ENCODE measurements around the gene CAMK4. TPM values are rescaled to one million over a fixed set of nuclear protein-coding genes. Genes with fewer than 3 reads are reported as not detected.
"Not testable (repeated sequence)": the region's sequence is repeated elsewhere in the genome, so short reads cannot be mapped to it uniquely, and the experiment has no call there.

The CAMK4 gene
- total and polyA plus RNA-seq, 9 of the 15 experiments (the other 6 are each of a cell fraction or from before 2014, with no cell fraction given): 0.35 TPM; not detected in 8

GRCh38 chr5:111410067-111410466, 185.9 kb downstream of the CAMK4 start:
- CTCF ChIA-PET (ENCODE audit: low intra/inter-chr PET ratio); POLR2A ChIA-PET; intact Hi-C loops (cut with micrococcal nuclease); H3K36me3 ChIP-seq (ENCODE audit: control insufficient read depth, insufficient read depth, low read length); H3K27ac ChIP-seq (ENCODE audit: extremely low read depth, low read depth, low read length); H3K4me3 ChIP-seq; H3K9me3 ChIP-seq (replicated peaks; ENCODE audit: control insufficient read depth, insufficient read depth, low read depth, low read length); H4K20me1 ChIP-seq (replicated peaks; ENCODE audit: control insufficient read depth, insufficient read depth, low read length); H3K27me3 ChIP-seq (ENCODE audit: control insufficient read depth in 2 of 2, insufficient read depth in 2 of 2, low read length in 2 of 2); in situ Hi-C loops (cut with MboI); H3K9ac ChIP-seq (ENCODE audit: insufficient read depth in 1 of 2, low read depth in 2 of 2, low read length in 2 of 2); H3K79me2 ChIP-seq (ENCODE audit: control insufficient read depth, insufficient read depth, low read length); H2AFZ ChIP-seq (ENCODE audit: low read depth, low read length); H3K4me2 ChIP-seq (ENCODE audit: insufficient read depth, low read length); BruUV-seq (replicated peaks); FAIRE-seq; DNase-seq (ENCODE audit: extremely low read depth in 1 of 4, low spot score in 3 of 4); ATAC-seq; H3K4me1 ChIP-seq (replicated peaks in 1 of 2; ENCODE audit: control insufficient read depth in 2 of 2, insufficient read depth in 2 of 2, low read length in 2 of 2); H3K9me1 ChIP-seq (ENCODE audit: control insufficient read depth, insufficient read depth, low read length): not testable (repeated sequence)
- 0% methylated on average over 3 of the region's 3 CpGs for WGBS (ENCODE audit: insufficient coverage, low coverage, missing lambda C conversion rate)

GRCh38 chr5:111411301-111411700, 187.1 kb downstream of the CAMK4 start:
- WGBS (ENCODE audit: insufficient coverage, low coverage, missing lambda C conversion rate): 0% methylated on average over 1 of the region's 1 CpG
- no TSS peak for BruUV-seq (replicated peaks)
- Histone ChIP-seq H3K4me3 (no peak overlapping the region), H3K4me2 (ENCODE audit: insufficient read depth, low read length) (no peak overlapping the region), H3K4me1 (replicated peaks in 1 of 2; ENCODE audit: control insufficient read depth in 2 of 2, insufficient read depth in 2 of 2, low read length in 2 of 2) (no peaks in the 10 kb centered on the region), H3K9me1 (ENCODE audit: control insufficient read depth, insufficient read depth, low read length) (no peaks in the 10 kb centered on the region), H4K20me1 (replicated peaks; ENCODE audit: control insufficient read depth, insufficient read depth, low read length) (no peaks in the 10 kb centered on the region), H3K9me3 (replicated peaks; ENCODE audit: control insufficient read depth, insufficient read depth, low read depth, low read length) (no peaks in the 10 kb centered on the region), H3K9ac (ENCODE audit: insufficient read depth in 1 of 2, low read depth in 2 of 2, low read length in 2 of 2) (no peak overlapping the region), H3K27me3 (ENCODE audit: control insufficient read depth in 2 of 2, insufficient read depth in 2 of 2, low read length in 2 of 2) (no peaks in the 10 kb centered on the region), H3K27ac (ENCODE audit: extremely low read depth, low read depth, low read length) (no peak overlapping the region), H3K36me3 (ENCODE audit: control insufficient read depth, insufficient read depth, low read length) (no peaks in the 10 kb centered on the region), H3K79me2 (ENCODE audit: control insufficient read depth, insufficient read depth, low read length) (no peaks in the 10 kb centered on the region), H2AFZ (ENCODE audit: low read depth, low read length) (no peak overlapping the region)
- in situ Hi-C loops (cut with MboI) (no loop called here), intact Hi-C loops (cut with micrococcal nuclease) (no loop called here)
- ATAC-seq (no peak), FAIRE-seq (no peak), DNase-seq (ENCODE audit: extremely low read depth in 1 of 4, low spot score in 3 of 4) (no peak)
- ChIA-PET CTCF (ENCODE audit: low intra/inter-chr PET ratio) (no interaction called here), POLR2A (no interaction called here)
- TF ChIP-seq ZNF584 (CRISPR knock-in tag; IDR thresholded peaks at IDR 0.05; ENCODE audit: low read depth) (no peak), ZSCAN29 (IDR thresholded peaks at IDR 0.05) (no peak)
